HG03108 (cell line): ENCODE measurements around the gene BLTP2.
"Not testable (repeated sequence)": the region's sequence is repeated elsewhere in the genome, so short reads cannot be mapped to it uniquely, and the experiment has no call there.

Experiments used
- ATAC-seq: cut with Tn5 transposase; IDR thresholded peaks from one replicate; pipeline ENCODE4 v1.9.1; 2021; ENCODE audit warnings: moderate library complexity; ENCODE audit not compliant: unreplicated experiment

The BLTP2 gene

DNA sequence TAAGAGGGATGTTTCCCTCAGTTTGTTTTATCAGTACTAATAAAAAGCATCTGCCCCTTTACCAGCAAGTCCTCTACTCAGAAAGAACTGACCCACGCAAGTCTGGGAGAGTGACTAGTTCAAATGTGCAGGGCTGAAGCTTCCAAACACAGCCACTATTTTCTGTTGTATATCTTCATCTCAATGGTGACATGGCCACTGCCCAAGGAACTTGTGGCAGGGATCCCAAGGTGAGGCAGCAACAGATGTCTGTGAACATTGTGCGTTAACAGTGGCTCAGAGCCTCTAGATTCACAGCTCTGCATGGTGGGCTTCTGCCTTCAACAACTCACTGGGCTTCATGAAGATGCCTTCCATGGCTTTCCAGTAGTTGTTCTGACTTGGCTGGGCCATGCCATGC, 3.7 kb upstream of the BLTP2 start:
- ATAC-seq, result no peak

GRCh38 chr17:28646039-28646754, 1.2 kb upstream of the BLTP2 start:
- ATAC-seq, result no peak

GRCh38 chr17:28645576-28645939, 600 bp upstream of the BLTP2 start:
- ATAC-seq, result no peak

GRCh38 chr17:28643983-28644786, 773 bp downstream of the BLTP2 start:
- ATAC-seq, result no peak

DNA sequence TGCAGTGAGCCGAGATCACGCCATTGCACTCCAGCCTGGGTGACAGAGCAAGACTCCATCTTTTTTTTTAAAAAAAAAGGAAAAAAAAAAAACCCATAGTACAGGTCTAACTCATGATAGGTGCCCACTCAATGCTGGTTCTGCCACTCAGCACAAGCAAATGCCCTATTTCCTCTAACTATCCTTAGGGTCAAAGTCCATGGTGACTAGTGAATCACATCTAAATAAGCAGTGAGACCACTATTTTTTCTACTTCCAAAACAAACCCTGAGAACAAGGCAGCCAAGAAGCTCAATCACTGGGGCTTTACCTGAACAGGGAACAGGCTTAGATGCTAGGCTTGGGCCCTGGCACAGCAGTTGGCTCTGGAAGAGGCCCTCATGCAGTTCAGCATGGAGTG, 3.4 kb downstream of the BLTP2 start:
- ATAC-seq, result no peak

- ATAC-seq, result no peak
Observed at GRCh38 chr17:28635506-28635905, 9.5 kb downstream of the BLTP2 start.

GRCh38 chr17:28634206-28634865, 10.6 kb downstream of the BLTP2 start:
- no peak for ATAC-seq

GRCh38 chr17:28626818-28627217, 18.1 kb downstream of the BLTP2 start:
- ATAC-seq, result no peak

- ATAC-seq, result no peak
Observed at GRCh38 chr17:28624148-28624547, 20.8 kb downstream of the BLTP2 start.

DNA sequence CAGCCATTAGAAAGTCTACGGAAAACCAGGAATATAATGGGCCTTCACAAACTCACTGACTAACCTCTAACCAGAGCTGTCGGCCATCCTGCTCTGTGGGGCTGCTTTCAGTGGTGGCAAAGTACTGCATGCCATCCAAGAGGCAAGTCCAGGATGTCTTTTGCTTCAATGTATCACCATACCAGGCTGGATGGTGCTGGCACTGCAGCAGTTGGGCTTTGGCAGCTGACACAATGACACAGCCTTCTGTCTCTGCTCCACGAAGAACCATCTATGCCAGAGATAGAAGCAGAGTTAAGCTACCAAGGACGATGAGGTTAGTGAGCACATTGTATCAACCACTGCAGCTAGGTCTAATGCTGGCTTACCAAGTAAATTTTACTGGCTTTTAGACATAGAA, 21.3 kb downstream of the BLTP2 start:
- ATAC-seq, result no peak

DNA sequence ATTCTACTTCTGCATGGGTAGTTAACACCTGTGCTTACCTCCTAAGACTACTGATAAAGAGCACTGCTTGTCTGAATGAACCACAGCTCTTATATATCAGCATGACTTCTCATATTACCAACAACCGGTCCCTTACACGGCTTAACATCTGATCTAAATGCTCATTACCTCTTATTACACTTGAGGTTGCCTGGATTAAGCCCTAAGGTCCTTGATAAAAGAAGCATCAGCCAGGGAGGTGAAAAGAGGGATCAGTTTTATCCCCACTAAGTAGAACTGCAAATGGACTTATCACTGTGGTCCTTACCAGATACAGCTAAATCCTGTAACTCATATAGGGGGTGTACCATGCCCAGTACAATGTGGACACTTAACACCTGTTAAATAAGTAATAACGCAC, 22.8 kb downstream of the BLTP2 start:
- no peak for ATAC-seq

- ATAC-seq, result no peak
Observed at GRCh38 chr17:28620010-28620409, 24.9 kb downstream of the BLTP2 start.

DNA sequence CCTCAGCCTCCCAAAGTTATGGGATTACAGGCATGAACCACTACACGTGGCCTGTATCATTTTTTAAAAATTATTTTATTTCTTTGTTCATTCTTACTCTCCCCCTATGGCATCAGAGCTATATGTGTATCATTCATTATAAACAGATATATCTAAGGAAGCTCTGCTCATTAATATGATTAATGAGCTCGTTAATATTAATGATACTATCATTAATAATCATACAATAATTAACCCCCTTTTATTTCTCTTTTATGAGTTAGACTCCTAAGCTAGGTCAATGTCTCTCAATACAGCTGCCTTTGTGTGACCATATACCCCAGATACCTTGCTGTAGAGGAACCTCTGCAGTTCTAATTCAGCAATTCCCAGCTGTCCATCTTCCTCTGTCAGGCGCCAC, 26.5 kb downstream of the BLTP2 start:
- no peak for ATAC-seq

GRCh38 chr17:28616281-28616680, 28.7 kb downstream of the BLTP2 start:
- no peak for ATAC-seq

GRCh38 chr17:28615260-28615940, 29.6 kb downstream of the BLTP2 start:
- no peak for ATAC-seq

DNA sequence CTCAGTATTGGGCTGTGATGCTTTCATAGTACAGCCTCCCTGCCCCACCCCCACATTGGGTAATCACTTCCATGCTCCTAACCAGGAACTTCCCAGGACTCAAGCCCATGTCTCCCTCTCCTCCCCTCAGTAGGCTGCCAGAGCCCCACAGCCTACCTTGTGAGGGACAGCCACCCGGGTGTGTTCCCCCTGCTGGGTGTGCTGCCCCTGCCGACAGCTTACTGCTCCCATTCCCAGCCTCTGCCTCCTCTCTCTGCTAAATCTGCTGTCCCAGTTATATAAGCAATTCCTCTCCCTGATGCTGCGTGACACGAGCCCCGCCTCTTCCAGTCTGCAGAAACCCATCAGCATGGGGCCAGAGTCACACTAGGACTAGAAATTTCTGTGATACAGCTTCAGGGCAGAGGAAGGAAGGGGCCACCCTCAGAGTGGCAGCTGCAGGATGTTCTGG, 31.0 kb downstream of the BLTP2 start, which contains the start of gene RSKR:
TSS of gene RSKR (minus strand) at position 255 of the 451 bp plus-strand sequence. CDS start at position 231, 24 bp downstream.
- ATAC-seq, result no peak

DNA sequence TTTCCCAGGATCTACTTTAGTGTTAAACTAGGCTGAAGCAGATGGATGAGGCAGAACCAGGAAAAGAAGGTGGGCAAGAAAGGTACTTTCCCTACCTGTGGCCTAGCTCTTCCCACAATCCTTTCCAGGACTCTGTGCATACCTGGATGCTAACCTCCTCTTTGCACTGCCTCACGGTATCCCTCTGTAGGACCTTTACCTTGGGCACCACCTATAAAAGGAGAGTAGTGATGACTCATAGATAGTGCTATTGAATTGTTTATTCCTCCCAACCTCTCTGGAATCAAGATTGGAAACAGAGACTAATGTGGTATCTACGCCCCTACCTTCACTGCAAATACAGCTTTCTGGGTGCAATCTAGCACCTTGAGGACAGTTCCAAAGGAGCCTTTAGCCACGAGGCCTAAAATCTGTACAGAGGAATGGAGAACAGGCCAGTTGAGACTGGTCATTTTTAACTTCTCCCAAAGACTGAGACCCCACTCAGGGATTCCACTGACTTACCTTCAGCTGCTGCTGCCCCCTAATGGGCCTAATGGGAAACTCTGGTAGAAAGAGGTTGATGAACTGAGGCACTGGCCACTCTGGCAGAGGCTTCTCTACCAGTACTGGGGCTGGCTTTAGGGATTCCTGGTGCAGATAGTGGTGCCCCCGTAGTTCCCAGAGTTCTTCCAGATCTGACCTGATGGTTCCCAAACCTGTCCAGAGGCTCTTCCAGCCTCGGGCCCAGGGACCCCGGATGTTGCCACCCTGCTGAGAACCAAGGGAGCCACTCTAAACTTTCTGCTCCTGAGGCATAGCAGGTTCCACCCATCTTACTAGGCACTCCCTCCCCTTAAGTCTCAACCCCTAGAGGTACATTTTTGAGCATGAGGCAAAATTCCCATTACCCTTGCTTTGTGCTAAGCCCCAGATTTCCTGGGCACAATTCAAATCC, 31.8 kb downstream of the BLTP2 start:
- no peak for ATAC-seq

GRCh38 chr17:28612531-28612930, 32.4 kb downstream of the BLTP2 start:
- ATAC-seq, result no peak

- ATAC-seq, result no peak
Observed at GRCh38 chr17:28610376-28610775, 34.6 kb downstream of the BLTP2 start.

GRCh38 chr17:28604031-28604430, 40.9 kb downstream of the BLTP2 start:
- ATAC-seq, result not testable (repeated sequence)
